WTC11 (cell line): Measurements from ENCODE around the gene RBM42. TPM values are rescaled to one million over a fixed set of nuclear protein-coding genes. Genes with fewer than 3 reads are reported as not detected.

ENCODE experiments used
- ATAC-seq: fragments of 200-7000 bp; cut with Tn5 transposase; 2 replicates; pipeline ENCODE4 v1.10.0; 2021; ENCODE audit warnings: mild to moderate bottlenecking, moderate library complexity
- CTCF ChIA-PET: fragments of 300-600 bp; sonication (Branson Sonifier 250); formaldehyde crosslinking; loops from one replicate; lab custom pipeline; 2021; ENCODE audit warnings: antibody characterized with exemption; lab: Charles Lee
- POLR2A ChIA-PET: fragments of 350-600 bp; sonication (Branson Sonifier 250); formaldehyde crosslinking; loops from one replicate; lab custom pipeline; 2021; ENCODE audit warnings: antibody characterized with exemption; lab: Charles Lee
- DNase-seq: peaks from one replicate; pipeline ENCODE4 v3.0.0; 2021; ENCODE audit warnings: low spot score
- H3K27ac Mint-ChIP-seq: 2 replicates; pipeline ENCODE4 v1.8.0; 2021; ENCODE audit warnings: mixed read lengths
- H3K27me3 Mint-ChIP-seq: 2 replicates; pipeline ENCODE4 v1.8.0; 2021; ENCODE audit warnings: low read depth, mild to moderate bottlenecking, moderate library complexity, mixed read lengths
- H3K36me3 Mint-ChIP-seq: 2 replicates; pipeline ENCODE4 v1.8.0; 2021; ENCODE audit warnings: mixed read lengths
- H3K4me1 Mint-ChIP-seq: 2 replicates; pipeline ENCODE4 v1.8.0; 2022; ENCODE audit warnings: mixed read lengths
- H3K4me3 Mint-ChIP-seq: 2 replicates; pipeline ENCODE4 v1.8.0; 2021; ENCODE audit warnings: mild to moderate bottlenecking, moderate library complexity, mixed read lengths
- H3K9me3 Mint-ChIP-seq: 2 replicates; pipeline ENCODE4 v1.8.0; 2021; ENCODE audit warnings: mixed read lengths
- CBFB ChIP-seq: sonication (generic); formaldehyde crosslinking; IDR thresholded peaks from 2 replicates; pipeline ENCODE4 v1.8.1; 2022; ENCODE audit warnings: mild to moderate bottlenecking, low read depth, missing genetic modification reagents
- CREM ChIP-seq: sonication (generic); formaldehyde crosslinking; IDR thresholded peaks from 2 replicates; pipeline ENCODE4 v1.8.1; 2022; ENCODE audit warnings: mild to moderate bottlenecking, missing genetic modification reagents, moderate library complexity
- ETV6 ChIP-seq: sonication (generic); formaldehyde crosslinking; IDR thresholded peaks from 2 replicates; pipeline ENCODE4 v1.8.1; 2022; ENCODE audit warnings: mild to moderate bottlenecking, missing genetic modification reagents
- GABPB1 ChIP-seq: sonication (generic); formaldehyde crosslinking; IDR thresholded peaks from 2 replicates; pipeline ENCODE4 v1.8.1; 2023; ENCODE audit warnings: mild to moderate bottlenecking, missing genetic modification reagents
- MYBL2 ChIP-seq: sonication (generic); formaldehyde crosslinking; IDR thresholded peaks from 2 replicates; pipeline ENCODE4 v1.8.1; 2023; ENCODE audit warnings: mild to moderate bottlenecking, moderate library complexity, missing genetic modification reagents
- NFATC4 ChIP-seq: fragments of 250-450 bp; sonication (Bioruptor Pico); IDR thresholded peaks from 2 replicates; pipeline ENCODE4 v1.9.0; 2021; ENCODE audit warnings: mild to moderate bottlenecking
- NR3C1 ChIP-seq: sonication (generic); formaldehyde crosslinking; conservative IDR thresholded peaks from 2 replicates; pipeline ENCODE4 v1.8.1; 2023; ENCODE audit warnings: low read depth, mild to moderate bottlenecking, missing genetic modification reagents
- OVOL2 ChIP-seq: fragments of 250-450 bp; sonication (Bioruptor Pico); IDR thresholded peaks from 2 replicates; pipeline ENCODE4 v1.9.0; 2021; ENCODE audit warnings: mild to moderate bottlenecking, borderline replicate concordance
- RELA ChIP-seq: sonication (generic); formaldehyde crosslinking; IDR thresholded peaks from 2 replicates; pipeline ENCODE4 v1.8.1; 2022; ENCODE audit warnings: missing genetic modification reagents, mild to moderate bottlenecking, borderline replicate concordance
- SMAD4 ChIP-seq: sonication (generic); formaldehyde crosslinking; IDR thresholded peaks from 2 replicates; pipeline ENCODE4 v1.8.0; 2022; ENCODE audit warnings: mild to moderate bottlenecking, missing genetic modification reagents
- SOX15 ChIP-seq: fragments of 250-450 bp; sonication (Bioruptor Pico); IDR thresholded peaks from 2 replicates; pipeline ENCODE4 v1.9.0; 2021; ENCODE audit warnings: mild to moderate bottlenecking
- TEAD4 ChIP-seq: sonication (generic); formaldehyde crosslinking; IDR thresholded peaks from 2 replicates; pipeline ENCODE4 v1.8.0; 2022; ENCODE audit warnings: mild to moderate bottlenecking, missing genetic modification reagents
- ZBTB21 ChIP-seq: sonication (generic); formaldehyde crosslinking; IDR thresholded peaks from 2 replicates; pipeline ENCODE4 v1.8.1; 2023; ENCODE audit warnings: mild to moderate bottlenecking, missing genetic modification reagents, borderline replicate concordance
- ZNF138 ChIP-seq: sonication (generic); formaldehyde crosslinking; conservative IDR thresholded peaks from 2 replicates; pipeline ENCODE4 v1.8.1; 2022; ENCODE audit warnings: mild to moderate bottlenecking, moderate library complexity, missing genetic modification reagents
- total RNA-seq: library from RNA; stranded (reverse); gene quantifications from 3 replicates; pipeline ENCODE4 v1.2.3, GENCODE V29; 2021
- TF ChIP-seq, protein P1 (sequence below): sonication (generic); formaldehyde crosslinking; IDR thresholded peaks from 2 replicates; pipeline ENCODE4 v1.8.1; 2023; ENCODE audit warnings: mild to moderate bottlenecking, missing genetic modification reagents, moderate library complexity
- TF ChIP-seq, protein P2 (sequence below): sonication (generic); formaldehyde crosslinking; IDR thresholded peaks from 2 replicates; pipeline ENCODE4 v1.8.0; 2023; ENCODE audit warnings: mild to moderate bottlenecking, missing genetic modification reagents
- TF ChIP-seq, protein P3 (sequence below): sonication (generic); formaldehyde crosslinking; IDR thresholded peaks from 2 replicates; pipeline ENCODE4 v1.8.0; 2022; ENCODE audit warnings: missing genetic modification reagents
- TF ChIP-seq, protein P4 (sequence below): sonication (generic); formaldehyde crosslinking; IDR thresholded peaks from 2 replicates; pipeline ENCODE4 v1.8.1; 2022; ENCODE audit warnings: mild to moderate bottlenecking, missing genetic modification reagents, moderate library complexity, borderline replicate concordance

The RBM42 gene
- total RNA-seq, 1 experiment from 2014 or later: 94.9 TPM

DNA sequence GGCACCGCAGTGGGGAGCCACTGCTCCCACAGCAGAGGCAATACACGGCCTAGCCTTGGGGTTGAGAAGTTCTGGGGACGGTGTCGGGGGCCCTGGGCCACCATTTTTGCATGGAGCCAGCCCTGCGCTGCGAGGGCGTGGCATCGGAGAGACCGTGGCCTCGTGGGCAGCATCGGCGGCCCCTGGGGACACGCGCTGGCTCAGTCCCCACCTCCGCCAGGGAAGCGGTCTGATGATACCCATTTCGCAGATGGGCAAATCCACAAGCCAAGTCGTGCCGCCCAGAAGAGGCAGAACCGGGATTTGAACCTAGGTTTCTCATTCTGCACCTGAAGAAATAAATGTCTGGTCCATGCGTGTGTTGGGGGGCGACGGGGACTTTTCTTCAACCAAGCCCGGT is 36.3 kb downstream of the RBM42 start:
- no peak for ATAC-seq

DNA sequence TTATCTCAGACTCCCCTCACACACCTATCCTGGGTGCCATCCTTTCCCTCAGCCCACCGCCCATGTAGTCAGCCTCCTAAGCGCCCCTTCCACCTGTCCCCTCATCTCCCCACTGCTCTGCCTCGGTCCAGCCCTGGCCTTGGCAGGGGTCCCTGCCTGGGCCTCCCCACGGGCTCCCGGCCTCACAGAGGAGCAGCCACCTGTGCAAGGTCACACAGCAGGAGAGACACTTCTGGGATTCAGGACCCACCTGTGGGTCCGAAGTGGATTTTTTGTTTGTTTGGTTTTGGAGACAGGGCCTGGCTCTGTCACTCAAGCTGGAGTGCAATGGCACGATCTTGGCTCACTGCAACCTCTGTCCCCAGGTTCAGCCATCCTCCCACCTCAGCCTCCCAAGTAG is 36.8 kb downstream of the RBM42 start:
- Mint-ChIP-seq H3K9me3 (no peaks in the 10 kb centered on the region), H3K4me1 (0 out of 2 replicates have a peak, but pooled peaks cover 4% of the 10 kb centered on the region), H3K36me3 (no peaks in the 10 kb centered on the region), H3K4me3 (no peak overlapping the region), H3K27me3 (peaks cover 16% of the 10 kb centered on the region), H3K27ac (no peak overlapping the region)
- ATAC-seq (no peak), DNase-seq (no peak)
- TF ChIP-seq, protein P1, sequence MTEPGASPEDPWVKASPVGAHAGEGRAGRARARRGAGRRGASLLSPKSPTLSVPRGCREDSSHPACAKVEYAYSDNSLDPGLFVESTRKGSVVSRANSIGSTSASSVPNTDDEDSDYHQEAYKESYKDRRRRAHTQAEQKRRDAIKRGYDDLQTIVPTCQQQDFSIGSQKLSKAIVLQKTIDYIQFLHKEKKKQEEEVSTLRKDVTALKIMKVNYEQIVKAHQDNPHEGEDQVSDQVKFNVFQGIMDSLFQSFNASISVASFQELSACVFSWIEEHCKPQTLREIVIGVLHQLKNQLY (CRISPR knock-in tag): no peak
- TF ChIP-seq, protein P2, sequence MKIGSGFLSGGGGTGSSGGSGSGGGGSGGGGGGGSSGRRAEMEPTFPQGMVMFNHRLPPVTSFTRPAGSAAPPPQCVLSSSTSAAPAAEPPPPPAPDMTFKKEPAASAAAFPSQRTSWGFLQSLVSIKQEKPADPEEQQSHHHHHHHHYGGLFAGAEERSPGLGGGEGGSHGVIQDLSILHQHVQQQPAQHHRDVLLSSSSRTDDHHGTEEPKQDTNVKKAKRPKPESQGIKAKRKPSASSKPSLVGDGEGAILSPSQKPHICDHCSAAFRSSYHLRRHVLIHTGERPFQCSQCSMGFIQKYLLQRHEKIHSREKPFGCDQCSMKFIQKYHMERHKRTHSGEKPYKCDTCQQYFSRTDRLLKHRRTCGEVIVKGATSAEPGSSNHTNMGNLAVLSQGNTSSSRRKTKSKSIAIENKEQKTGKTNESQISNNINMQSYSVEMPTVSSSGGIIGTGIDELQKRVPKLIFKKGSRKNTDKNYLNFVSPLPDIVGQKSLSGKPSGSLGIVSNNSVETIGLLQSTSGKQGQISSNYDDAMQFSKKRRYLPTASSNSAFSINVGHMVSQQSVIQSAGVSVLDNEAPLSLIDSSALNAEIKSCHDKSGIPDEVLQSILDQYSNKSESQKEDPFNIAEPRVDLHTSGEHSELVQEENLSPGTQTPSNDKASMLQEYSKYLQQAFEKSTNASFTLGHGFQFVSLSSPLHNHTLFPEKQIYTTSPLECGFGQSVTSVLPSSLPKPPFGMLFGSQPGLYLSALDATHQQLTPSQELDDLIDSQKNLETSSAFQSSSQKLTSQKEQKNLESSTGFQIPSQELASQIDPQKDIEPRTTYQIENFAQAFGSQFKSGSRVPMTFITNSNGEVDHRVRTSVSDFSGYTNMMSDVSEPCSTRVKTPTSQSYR (CRISPR knock-in tag): no peak
- no peak for TF ChIP-seq CREM (CRISPR knock-in tag)
- no peak for TF ChIP-seq SOX15 (CRISPR knock-in tag)
- TF ChIP-seq ETV6 (CRISPR knock-in tag): no peak
- TF ChIP-seq OVOL2 (CRISPR knock-in tag): no peak
- no peak for TF ChIP-seq GABPB1
- TF ChIP-seq MYBL2 (CRISPR knock-in tag): no peak
- TF ChIP-seq SMAD4: no peak
- no peak for TF ChIP-seq ZBTB21 (CRISPR knock-in tag)
- TF ChIP-seq, protein P3, sequence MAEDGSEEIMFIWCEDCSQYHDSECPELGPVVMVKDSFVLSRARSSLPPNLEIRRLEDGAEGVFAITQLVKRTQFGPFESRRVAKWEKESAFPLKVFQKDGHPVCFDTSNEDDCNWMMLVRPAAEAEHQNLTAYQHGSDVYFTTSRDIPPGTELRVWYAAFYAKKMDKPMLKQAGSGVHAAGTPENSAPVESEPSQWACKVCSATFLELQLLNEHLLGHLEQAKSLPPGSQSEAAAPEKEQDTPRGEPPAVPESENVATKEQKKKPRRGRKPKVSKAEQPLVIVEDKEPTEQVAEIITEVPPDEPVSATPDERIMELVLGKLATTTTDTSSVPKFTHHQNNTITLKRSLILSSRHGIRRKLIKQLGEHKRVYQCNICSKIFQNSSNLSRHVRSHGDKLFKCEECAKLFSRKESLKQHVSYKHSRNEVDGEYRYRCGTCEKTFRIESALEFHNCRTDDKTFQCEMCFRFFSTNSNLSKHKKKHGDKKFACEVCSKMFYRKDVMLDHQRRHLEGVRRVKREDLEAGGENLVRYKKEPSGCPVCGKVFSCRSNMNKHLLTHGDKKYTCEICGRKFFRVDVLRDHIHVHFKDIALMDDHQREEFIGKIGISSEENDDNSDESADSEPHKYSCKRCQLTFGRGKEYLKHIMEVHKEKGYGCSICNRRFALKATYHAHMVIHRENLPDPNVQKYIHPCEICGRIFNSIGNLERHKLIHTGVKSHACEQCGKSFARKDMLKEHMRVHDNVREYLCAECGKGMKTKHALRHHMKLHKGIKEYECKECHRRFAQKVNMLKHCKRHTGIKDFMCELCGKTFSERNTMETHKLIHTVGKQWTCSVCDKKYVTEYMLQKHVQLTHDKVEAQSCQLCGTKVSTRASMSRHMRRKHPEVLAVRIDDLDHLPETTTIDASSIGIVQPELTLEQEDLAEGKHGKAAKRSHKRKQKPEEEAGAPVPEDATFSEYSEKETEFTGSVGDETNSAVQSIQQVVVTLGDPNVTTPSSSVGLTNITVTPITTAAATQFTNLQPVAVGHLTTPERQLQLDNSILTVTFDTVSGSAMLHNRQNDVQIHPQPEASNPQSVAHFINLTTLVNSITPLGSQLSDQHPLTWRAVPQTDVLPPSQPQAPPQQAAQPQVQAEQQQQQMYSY (CRISPR knock-in tag): no peak
- TF ChIP-seq CBFB (CRISPR knock-in tag): no peak
- TF ChIP-seq NFATC4 (CRISPR knock-in tag): no peak
- ChIA-PET CTCF (no interaction called here), POLR2A (no interaction called here)

More for the DNA sequence above, 36.3 kb downstream of the RBM42 start:
- ChIA-PET CTCF (no interaction called here), POLR2A (no interaction called here)
- Mint-ChIP-seq H3K27ac (no peak overlapping the region), H3K4me1 (0 out of 2 replicates have a peak, but pooled peaks cover 4% of the 10 kb centered on the region), H3K27me3 (peaks cover 16% of the 10 kb centered on the region), H3K9me3 (no peaks in the 10 kb centered on the region), H3K36me3 (no peaks in the 10 kb centered on the region), H3K4me3 (no peak overlapping the region)
- DNase-seq: no peak
- no peak for TF ChIP-seq TEAD4 (CRISPR knock-in tag)
- TF ChIP-seq ZBTB21 (CRISPR knock-in tag): no peak
- TF ChIP-seq NR3C1 (CRISPR knock-in tag): no peak
- no peak for TF ChIP-seq RELA
- TF ChIP-seq ZNF138 (CRISPR knock-in tag): no peak
- TF ChIP-seq, protein P4, sequence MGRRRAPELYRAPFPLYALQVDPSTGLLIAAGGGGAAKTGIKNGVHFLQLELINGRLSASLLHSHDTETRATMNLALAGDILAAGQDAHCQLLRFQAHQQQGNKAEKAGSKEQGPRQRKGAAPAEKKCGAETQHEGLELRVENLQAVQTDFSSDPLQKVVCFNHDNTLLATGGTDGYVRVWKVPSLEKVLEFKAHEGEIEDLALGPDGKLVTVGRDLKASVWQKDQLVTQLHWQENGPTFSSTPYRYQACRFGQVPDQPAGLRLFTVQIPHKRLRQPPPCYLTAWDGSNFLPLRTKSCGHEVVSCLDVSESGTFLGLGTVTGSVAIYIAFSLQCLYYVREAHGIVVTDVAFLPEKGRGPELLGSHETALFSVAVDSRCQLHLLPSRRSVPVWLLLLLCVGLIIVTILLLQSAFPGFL (CRISPR knock-in tag): no peak
